T-helper 17 cell (primary cell): ENCODE measurements around the gene DMKN. TPM values are rescaled to one million over a fixed set of nuclear protein-coding genes. Genes with fewer than 3 reads are reported as not detected.
"Not testable (repeated sequence)": the region's sequence is repeated elsewhere in the genome, so short reads cannot be mapped to it uniquely, and the experiment has no call there.

ENCODE experiments used
- ATAC-seq: fragments of 150-1000 bp; cut with Tn5 transposase; 2 replicates; pipeline ENCODE4 v1.10.0; 2021; ENCODE audit warnings: mild to moderate bottlenecking, moderate library complexity
- DNase-seq, 3 donors: peaks; one replicate each; pipeline versions ENCODE4 v3.0.0 to v3.0.0-alpha.2; 2020 to 2021
- H3K9me3 ChIP-seq: one replicate; pipeline ENCODE4 v1.7.0; 2013; ENCODE audit warnings: low read length, mild to moderate bottlenecking; ENCODE audit not compliant: control insufficient read depth, poor library complexity, severe bottlenecking
- H3K27ac Mint-ChIP-seq: one replicate; pipeline ENCODE4 v1.8.0; 2022; ENCODE audit warnings: mild to moderate bottlenecking, moderate library complexity, mixed read lengths
- H3K27me3 Mint-ChIP-seq: one replicate; pipeline ENCODE4 v1.8.0; 2022; ENCODE audit warnings: mixed read lengths
- H3K36me3 Mint-ChIP-seq: one replicate; pipeline ENCODE4 v1.8.0; 2022; ENCODE audit warnings: low read depth, mixed read lengths
- H3K4me1 Mint-ChIP-seq: one replicate; pipeline ENCODE4 v1.8.0; 2022; ENCODE audit warnings: mild to moderate bottlenecking, mixed read lengths
- H3K4me3 Mint-ChIP-seq: one replicate; pipeline ENCODE4 v1.8.0; 2022; ENCODE audit warnings: mild to moderate bottlenecking, moderate library complexity, mixed read lengths
- total RNA-seq, 4 donors: library from RNA in 2 of 4; stranded (reverse) in 2 of 4; gene quantifications; one replicate each; pipeline ENCODE4 v1.2.3 and lab custom pipeline; 2022 to 2026

The DMKN gene
- total RNA-seq, 2 donors from 2014 or later, result not detected

- no peak overlapping the region for H3K4me3 Mint-ChIP-seq
- H3K27me3 Mint-ChIP-seq, result peaks cover 63% of the 10 kb centered on the region
- no peaks in the 10 kb centered on the region for H3K36me3 Mint-ChIP-seq
- H3K4me1 Mint-ChIP-seq, result peaks cover 3% of the 10 kb centered on the region
- DNase-seq, result no peak
- ATAC-seq, result no peak
- H3K27ac Mint-ChIP-seq, result no peak overlapping the region
- H3K9me3 ChIP-seq, result no peaks in the 10 kb centered on the region
These were observed 21.6 kb downstream of the DMKN start for GRCh38 chr19:35491836-35492360.

- Mint-ChIP-seq H3K36me3 (no peaks in the 10 kb centered on the region), H3K4me1 (peaks cover 2% of the 10 kb centered on the region), H3K4me3 (no peak within 1 kb of the TSS), H3K27ac (no peak within 1 kb of the TSS), H3K27me3 (peaks cover 67% of the 10 kb centered on the region)
- H3K9me3 ChIP-seq, result no peaks in the 10 kb centered on the region
- DNase-seq (no peak), ATAC-seq (no peak)
These were observed 23.1 kb downstream of the DMKN start, which contains the start of gene KRTDAP for GRCh38 chr19:35490364-35490763. TSS of gene KRTDAP (minus strand) at chr19:35490464. CDS start at chr19:35490442, 22 bp downstream.

- ATAC-seq, result no peak
- Mint-ChIP-seq H3K4me1 (peaks cover 3% of the 10 kb centered on the region), H3K4me3 (no peak overlapping the region), H3K27ac (no peak overlapping the region), H3K27me3 (peaks cover 71% of the 10 kb centered on the region), H3K36me3 (no peaks in the 10 kb centered on the region)
- no peak for DNase-seq
- H3K9me3 ChIP-seq, result no peaks in the 10 kb centered on the region
These were observed 24.8 kb downstream of the DMKN start for GRCh38 chr19:35488677-35489076.

- H3K9me3 ChIP-seq, result no peaks in the 10 kb centered on the region
- Mint-ChIP-seq H3K4me3 (no peak overlapping the region), H3K27me3 (peaks cover 63% of the 10 kb centered on the region), H3K27ac (no peak overlapping the region), H3K36me3 (no peaks in the 10 kb centered on the region), H3K4me1 (peaks cover 3% of the 10 kb centered on the region)
- ATAC-seq, result no peak
- DNase-seq, result no peak
These were observed 25.7 kb downstream of the DMKN start for GRCh38 chr19:35487656-35488182.

- no peaks in the 10 kb centered on the region for H3K36me3 Mint-ChIP-seq
- no peak overlapping the region for H3K4me3 Mint-ChIP-seq
- no peaks in the 10 kb centered on the region for H3K9me3 ChIP-seq
- no peak overlapping the region for H3K27ac Mint-ChIP-seq
- H3K4me1 Mint-ChIP-seq, result peaks cover 3% of the 10 kb centered on the region
- H3K27me3 Mint-ChIP-seq, result peaks cover 48% of the 10 kb centered on the region
- no peak for DNase-seq
- ATAC-seq, result no peak
These were observed 27.2 kb downstream of the DMKN start for GRCh38 chr19:35486268-35486708.

GRCh38 chr19:35484252-35485036 is 29.0 kb downstream of the DMKN start:
- peaks cover 3% of the 10 kb centered on the region for H3K4me1 Mint-ChIP-seq
- no peaks in the 10 kb centered on the region for H3K36me3 Mint-ChIP-seq
- H3K27ac Mint-ChIP-seq, result no peak overlapping the region
- H3K4me3 Mint-ChIP-seq, result no peak overlapping the region
- DNase-seq (no peak), ATAC-seq (no peak)
- H3K9me3 ChIP-seq, result no peaks in the 10 kb centered on the region
- H3K27me3 Mint-ChIP-seq, result peaks cover 30% of the 10 kb centered on the region

- no peak overlapping the region for H3K4me3 Mint-ChIP-seq
- peaks cover 3% of the 10 kb centered on the region for H3K4me1 Mint-ChIP-seq
- H3K27ac Mint-ChIP-seq, result no peak overlapping the region
- DNase-seq (no peak), ATAC-seq (no peak)
- no peaks in the 10 kb centered on the region for H3K36me3 Mint-ChIP-seq
- peaks cover 20% of the 10 kb centered on the region for H3K27me3 Mint-ChIP-seq
- no peaks in the 10 kb centered on the region for H3K9me3 ChIP-seq
These were observed 30.4 kb downstream of the DMKN start for GRCh38 chr19:35483089-35483488.

GRCh38 chr19:35478794-35479677 is 34.4 kb downstream of the DMKN start:
- ATAC-seq, result no peak
- H3K27ac Mint-ChIP-seq, result no peak overlapping the region

GRCh38 chr19:35476149-35476548 is 37.3 kb downstream of the DMKN start:
- Mint-ChIP-seq H3K27ac (no peak overlapping the region), H3K27me3 (peaks cover 19% of the 10 kb centered on the region), H3K36me3 (no peaks in the 10 kb centered on the region), H3K4me1 (peaks cover 6% of the 10 kb centered on the region), H3K4me3 (no peak overlapping the region)
- ATAC-seq (no peak), DNase-seq (no peak)
- H3K9me3 ChIP-seq, result no peaks in the 10 kb centered on the region

More at GRCh38 chr19:35478794-35479677, 34.4 kb downstream of the DMKN start:
- Mint-ChIP-seq H3K27me3 (peaks cover 18% of the 10 kb centered on the region), H3K36me3 (no peaks in the 10 kb centered on the region), H3K4me3 (no peak overlapping the region), H3K4me1 (peaks cover 6% of the 10 kb centered on the region)
- DNase-seq, result no peak
- no peaks in the 10 kb centered on the region for H3K9me3 ChIP-seq

GRCh38 chr19:35474594-35474993 is 38.9 kb downstream of the DMKN start:
- H3K27ac Mint-ChIP-seq, H3K4me3 Mint-ChIP-seq, DNase-seq, H3K9me3 ChIP-seq, H3K36me3 Mint-ChIP-seq, H3K4me1 Mint-ChIP-seq, ATAC-seq: not testable (repeated sequence)
- peaks cover 19% of the 10 kb centered on the region for H3K27me3 Mint-ChIP-seq

- ATAC-seq (no peak), DNase-seq (no peak)
- Mint-ChIP-seq H3K27me3 (peaks cover 19% of the 10 kb centered on the region), H3K4me1 (peaks cover 6% of the 10 kb centered on the region), H3K36me3 (no peaks in the 10 kb centered on the region), H3K27ac (no peak overlapping the region), H3K4me3 (no peak overlapping the region)
- no peaks in the 10 kb centered on the region for H3K9me3 ChIP-seq
These were observed 39.3 kb downstream of the DMKN start for GRCh38 chr19:35474104-35474503.

GRCh38 chr19:35471946-35472345 is 41.5 kb downstream of the DMKN start:
- no peak for ATAC-seq

GRCh38 chr19:35471075-35471474 is 42.4 kb downstream of the DMKN start:
- not testable (repeated sequence) for H3K36me3 Mint-ChIP-seq, H3K27ac Mint-ChIP-seq, H3K9me3 ChIP-seq, H3K4me1 Mint-ChIP-seq, ATAC-seq, H3K4me3 Mint-ChIP-seq, DNase-seq
- peaks cover 12% of the 10 kb centered on the region for H3K27me3 Mint-ChIP-seq

More at GRCh38 chr19:35471946-35472345, 41.5 kb downstream of the DMKN start:
- DNase-seq, result no peak
- no peaks in the 10 kb centered on the region for H3K9me3 ChIP-seq
- no peaks in the 10 kb centered on the region for H3K36me3 Mint-ChIP-seq
- H3K27ac Mint-ChIP-seq, result no peak overlapping the region
- H3K4me1 Mint-ChIP-seq, result peaks cover 6% of the 10 kb centered on the region
- H3K4me3 Mint-ChIP-seq, result no peak overlapping the region
- H3K27me3 Mint-ChIP-seq, result peaks cover 19% of the 10 kb centered on the region
